IMR-90 (cell line): ENCODE results near the gene MAN1A2. TPM values are rescaled to one million over a fixed set of nuclear protein-coding genes. Genes with fewer than 3 reads are reported as not detected.
"Not testable (repeated sequence)": the region's sequence is repeated elsewhere in the genome, so short reads cannot be mapped to it uniquely, and the experiment has no call there.

Source experiments
- ATAC-seq: fragments of 200-7000 bp; cut with Tn5 transposase; 2 replicates; pipeline ENCODE4 v1.9.1; 2020; ENCODE audit warnings: low read depth, mild to moderate bottlenecking, moderate library complexity
- BruUV-seq: library from RNA; stranded (reverse); fragments of 400-500 nt; replicated peaks from 2 replicates; lab custom pipeline; 2021; lab: Mats Ljungman, UMichigan
- CTCF ChIA-PET: fragments of 300-600 bp; formaldehyde crosslinking; extraction: SDS; loops from one replicate; lab custom pipeline; 2021; ENCODE audit warnings: antibody characterized with exemption; lab: Yijun Ruan, JAX
- POLR2A ChIA-PET: fragments of 300-600 bp; sonication (Branson Sonifier 250); formaldehyde crosslinking; loops from one replicate; lab custom pipeline; 2022; ENCODE audit warnings: antibody characterized with exemption; ENCODE audit not compliant: unreplicated experiment; lab: Charles Lee
- DNase-seq: peaks from one replicate; pipeline ENCODE4 v3.0.0; 2013
- H2AFZ ChIP-seq: replicated peaks from 2 replicates; pipeline ENCODE3; 2013; ENCODE audit warnings: low read length, mild to moderate bottlenecking; ENCODE audit not compliant: poor library complexity
- H2AK5ac ChIP-seq: 2 replicates; pipeline ENCODE4 v1.6.1; 2013; ENCODE audit warnings: low read depth, low read length, inconsistent platforms
- H2AK9ac ChIP-seq: replicated peaks from 2 replicates; pipeline ENCODE3; 2013; ENCODE audit warnings: mild to moderate bottlenecking, low read depth, low read length, moderate library complexity; ENCODE audit not compliant: poor library complexity
- H2BK120ac ChIP-seq: 2 replicates; pipeline ENCODE4 v1.6.1; 2013; ENCODE audit warnings: low read depth, low read length, inconsistent platforms
- H2BK15ac ChIP-seq: 3 replicates; pipeline ENCODE4 v1.6.1; 2013; ENCODE audit warnings: low read depth, low read length, inconsistent platforms
- H2BK20ac ChIP-seq: 2 replicates; pipeline ENCODE4 v1.6.1; 2013; ENCODE audit warnings: low read depth, mild to moderate bottlenecking, inconsistent platforms, low read length, moderate library complexity
- H2BK5ac ChIP-seq: 2 replicates; pipeline ENCODE4 v1.6.1; 2013; ENCODE audit warnings: mild to moderate bottlenecking, low read depth, low read length, inconsistent platforms; ENCODE audit not compliant: poor library complexity, severe bottlenecking
- H3K14ac ChIP-seq: replicated peaks from 2 replicates; pipeline ENCODE4 v1.6.1; 2013; ENCODE audit warnings: low read depth, low read length, inconsistent platforms
- H3K18ac ChIP-seq: 2 replicates; pipeline ENCODE4 v1.6.1; 2013; ENCODE audit warnings: low read depth, low read length, control low read depth
- H3K23ac ChIP-seq: 2 replicates; pipeline ENCODE4 v1.6.1; 2013; ENCODE audit warnings: low read depth, low read length, inconsistent platforms
- H3K27ac ChIP-seq: 2 replicates; pipeline ENCODE4 v1.5.1; 2013; ENCODE audit warnings: mild to moderate bottlenecking, control low read depth, low read length; ENCODE audit not compliant: insufficient read depth
- H3K27me3 ChIP-seq: 2 replicates; pipeline ENCODE4 v1.6.1; 2013; ENCODE audit warnings: low read length; ENCODE audit not compliant: control insufficient read depth, insufficient read depth
- H3K36me3 ChIP-seq: 2 replicates; pipeline ENCODE4 v1.6.1; 2013; ENCODE audit warnings: low read length, mixed read lengths; ENCODE audit not compliant: control insufficient read depth, insufficient read depth
- H3K4ac ChIP-seq: 2 replicates; pipeline ENCODE4 v1.6.1; 2013; ENCODE audit warnings: low read depth, low read length, inconsistent platforms
- H3K4me1 ChIP-seq: 2 replicates; pipeline ENCODE4 v1.6.1; 2013; ENCODE audit warnings: low read length, mixed read lengths; ENCODE audit not compliant: control insufficient read depth, insufficient read depth
- H3K4me2 ChIP-seq: 2 replicates; pipeline ENCODE4 v1.6.1; 2013; ENCODE audit warnings: low read depth, mild to moderate bottlenecking, control low read depth, low read length, moderate library complexity
- H3K4me3 ChIP-seq: 2 replicates; pipeline ENCODE4 v1.5.1; 2013; ENCODE audit warnings: low read depth, mild to moderate bottlenecking, control low read depth, low read length, moderate library complexity; ENCODE audit not compliant: insufficient read depth
- H3K56ac ChIP-seq: 2 replicates; pipeline ENCODE4 v1.6.1; 2013; ENCODE audit warnings: low read length, inconsistent platforms; ENCODE audit not compliant: insufficient read depth; ENCODE audit errors: extremely low read depth
- H3K79me1 ChIP-seq, 2 experiments: 2 replicates each; pipeline ENCODE4 v1.6.1; 2013; ENCODE audit warnings: low read length in 2 of 2, inconsistent platforms in 1 of 2, low read depth in 1 of 2
- H3K9ac ChIP-seq: 2 replicates; pipeline ENCODE4 v1.6.1; 2013; ENCODE audit warnings: low read depth, low read length, control low read depth
- H3K9me1 ChIP-seq: 2 replicates; pipeline ENCODE4 v1.6.1; 2013; ENCODE audit warnings: low read length, inconsistent platforms; ENCODE audit not compliant: insufficient read depth
- H3K9me3 ChIP-seq: 2 replicates; pipeline ENCODE4 v1.6.1; 2013; ENCODE audit warnings: low read length; ENCODE audit not compliant: control insufficient read depth, insufficient read depth
- H4K20me1 ChIP-seq: 2 replicates; pipeline ENCODE4 v1.6.1; 2013; ENCODE audit warnings: low read length, inconsistent platforms; ENCODE audit not compliant: insufficient read depth
- H4K5ac ChIP-seq: 2 replicates; pipeline ENCODE4 v1.6.1; 2013; ENCODE audit warnings: mild to moderate bottlenecking, low read depth, low read length, control low read depth
- H4K8ac ChIP-seq, 2 experiments: 2 replicates each; pipeline ENCODE4 v1.6.1; 2013; ENCODE audit warnings: low read depth in 2 of 2, low read length in 2 of 2, control low read depth in 1 of 2, inconsistent platforms in 1 of 2
- H4K91ac ChIP-seq: 2 replicates; pipeline ENCODE4 v1.6.1; 2013; ENCODE audit warnings: low read depth, low read length, inconsistent platforms; ENCODE audit not compliant: insufficient read depth
- WGBS, 2 experiments: methylation state at CpG; one replicate each; pipeline versions ENCODE4 v1.1.5 to v1.1.7; 2013; ENCODE audit warnings: missing lambda C conversion rate in 2 of 2; ENCODE audit not compliant: insufficient read length in 1 of 2; ENCODE audit errors: extremely low coverage in 2 of 2; 5-methylcytosine and 5-hydroxymethylcytosine counted together
- dilution Hi-C: fragments of 300-500 bp; cut with HindIII; formaldehyde crosslinking; loops from one replicate; pipeline ENCODE4 v1.14.3; 2018; ENCODE audit warnings: low sequenced_read_pairs; ENCODE audit not compliant: unreplicated experiment
- in situ Hi-C: fragments of 300-500 bp; cut with MboI; formaldehyde crosslinking; loops from 3 replicates; pipeline ENCODE4 v1.14.3; 2019; ENCODE audit warnings: low sequenced_read_pairs, inconsistent platforms, mixed read lengths
- intact Hi-C: fragments of 100-400 bp; cut with micrococcal nuclease; formaldehyde crosslinking; loops from 2 replicates; pipeline ENCODE4 v1.10.0; 2022
- polyA plus RNA-seq, 3 experiments: library from polyadenylated mRNA; depleted of rRNA; stranded (reverse); fragments of >200 nt; gene quantifications; 2 replicates each; pipeline ENCODE4 v1.2.3, GENCODE V29; 2012; ENCODE audit warnings: low replicate concordance in 1 of 3
- total RNA-seq: library from RNA; depleted of rRNA; stranded (reverse); fragments of >200 nt; gene quantifications from 2 replicates; pipeline ENCODE4 v1.2.3, GENCODE V29; 2012

Gene MAN1A2
- total and polyA plus RNA-seq, 2 of the 4 experiments (the other 2 are of a cell fraction), result 12.4 to 29.4 TPM

GRCh38 chr1:117326035-117326434, 41.2 kb upstream of the MAN1A2 start:
- H2BK5ac ChIP-seq, H3K27ac ChIP-seq, H3K36me3 ChIP-seq, CTCF ChIA-PET, H3K9me1 ChIP-seq, dilution Hi-C loops, H3K56ac ChIP-seq, ATAC-seq, H2BK120ac ChIP-seq, H4K5ac ChIP-seq, POLR2A ChIA-PET, H4K20me1 ChIP-seq, in situ Hi-C loops, H2BK20ac ChIP-seq, H3K79me1 ChIP-seq, DNase-seq, H3K4me2 ChIP-seq, H3K23ac ChIP-seq, H2BK15ac ChIP-seq, H2AFZ ChIP-seq, H3K4ac ChIP-seq, intact Hi-C loops, H3K18ac ChIP-seq, H2AK5ac ChIP-seq, H3K14ac ChIP-seq, BruUV-seq, H4K91ac ChIP-seq, H4K8ac ChIP-seq, H3K4me1 ChIP-seq, H3K9me3 ChIP-seq, H3K9ac ChIP-seq, H3K4me3 ChIP-seq, H2AK9ac ChIP-seq: not testable (repeated sequence)
- H3K27me3 ChIP-seq, result peaks cover 18% of the 10 kb centered on the region
- 100% methylated on average over 1 of the region's 6 CpGs; no CpG with 5 or more reads in 1 of the 2 experiments for WGBS, 2 experiments
